Endothelial cell of umbilical vein (primary cell): ENCODE measurements around the gene DNAJB1. TPM values are rescaled to one million over a fixed set of nuclear protein-coding genes. Genes with fewer than 3 reads are reported as not detected.

Experiments
- BruUV-seq: library from RNA; stranded (reverse); fragments of 400-500 nt; replicated peaks from 2 replicates; lab custom pipeline; 2021; lab: Mats Ljungman, UMichigan
- CTCF ChIA-PET: fragments of 300-600, 350-600 bp; sonication (Branson Sonifier 250); formaldehyde crosslinking; loops from one replicate; lab custom pipeline; 2021; ENCODE audit warnings: antibody characterized with exemption, inconsistent platforms; lab: Charles Lee
- POLR2A ChIA-PET: fragments of 300-600, 350-600 bp; sonication (Branson Sonifier 250); formaldehyde crosslinking; loops from one replicate; lab custom pipeline; 2021; ENCODE audit warnings: antibody characterized with exemption, inconsistent platforms; lab: Charles Lee
- DNase-seq: peaks from one replicate; pipeline ENCODE4 v3.0.0-alpha.2; 2011; ENCODE audit warnings: low read depth, low spot score
- FAIRE-seq: peaks from 2 replicates; lab custom pipeline; 2011; peaks lifted over from hg19 to GRCh38; lab: Jason Lieb, UNC
- H2AFZ ChIP-seq: 2 replicates; pipeline ENCODE4 v1.6.0; 2012; ENCODE audit warnings: low read depth, low read length, control low read depth, inconsistent platforms
- H3K27ac ChIP-seq: 2 replicates; pipeline ENCODE4 v1.5.1; 2011; ENCODE audit warnings: low read depth, mild to moderate bottlenecking, control low read depth, low read length, moderate library complexity; ENCODE audit not compliant: insufficient read depth
- H3K27me3 ChIP-seq, 2 experiments: 2 replicates each; pipeline versions ENCODE4 v1.6.0 to v1.6.1; 2011; ENCODE audit warnings: low read length in 2 of 2, mixed read lengths in 1 of 2; ENCODE audit not compliant: control insufficient read depth in 2 of 2, insufficient read depth in 2 of 2
- H3K36me3 ChIP-seq, 2 experiments: 2 replicates in 1 of 2; 3 replicates in 1 of 2; pipeline ENCODE4 v1.5.1; 2011; ENCODE audit warnings: low read length in 2 of 2, mild to moderate bottlenecking in 1 of 2, moderate library complexity in 1 of 2; ENCODE audit not compliant: control insufficient read depth in 2 of 2, insufficient read depth in 2 of 2; ENCODE audit errors: extremely low read depth in 1 of 2
- H3K4me1 ChIP-seq: 3 replicates; pipeline ENCODE4 v1.5.1; 2011; ENCODE audit warnings: mild to moderate bottlenecking, low read length; ENCODE audit not compliant: control insufficient read depth, insufficient read depth; ENCODE audit errors: extremely low read depth
- H3K4me2 ChIP-seq: 2 replicates; pipeline ENCODE4 v1.6.1; 2011; ENCODE audit warnings: low read length, control low read depth, mixed read lengths; ENCODE audit not compliant: insufficient read depth
- H3K4me3 ChIP-seq, 3 experiments: fragments of 200-600 bp in 1 of 3; sonication (generic), shearing (Covaris generic) in 1 of 3; replicated peaks in 1 of 3; 2 replicates each; pipeline ENCODE4 v1.5.1; 2011 to 2016; ENCODE audit warnings: control low read depth in 3 of 3, low read length in 3 of 3, mild to moderate bottlenecking in 2 of 3, inconsistent platforms in 1 of 3, low read depth in 1 of 3, moderate library complexity in 1 of 3; ENCODE audit not compliant: insufficient read depth in 1 of 3
- H3K79me2 ChIP-seq: 2 replicates; pipeline ENCODE4 v1.6.0; 2012; ENCODE audit warnings: low read length, inconsistent platforms; ENCODE audit not compliant: control insufficient read depth, insufficient read depth
- H3K9ac ChIP-seq: replicated peaks from 2 replicates; pipeline ENCODE3; 2011; ENCODE audit warnings: low read length, control low read depth; ENCODE audit not compliant: insufficient read depth; ENCODE audit errors: extremely low read depth
- H3K9me1 ChIP-seq: replicated peaks from 3 replicates; pipeline ENCODE4 v1.6.0; 2011; ENCODE audit warnings: mild to moderate bottlenecking, low read length; ENCODE audit not compliant: control insufficient read depth, insufficient read depth; ENCODE audit errors: extremely low read depth
- H3K9me3 ChIP-seq: replicated peaks from 2 replicates; pipeline ENCODE4 v1.5.1; 2012; ENCODE audit warnings: low read length, inconsistent platforms; ENCODE audit not compliant: control insufficient read depth, insufficient read depth
- H4K20me1 ChIP-seq: replicated peaks from 2 replicates; pipeline ENCODE3; 2011; ENCODE audit warnings: mild to moderate bottlenecking, low read length; ENCODE audit not compliant: control insufficient read depth, insufficient read depth; ENCODE audit errors: extremely low read depth
- EZH2 ChIP-seq: IDR thresholded peaks from 2 replicates; pipeline ENCODE4 v1.6.1; 2012; ENCODE audit warnings: borderline replicate concordance, low read depth, mild to moderate bottlenecking, moderate library complexity, low read length, inconsistent platforms; ENCODE audit not compliant: severe bottlenecking
- dilution Hi-C: fragments of 300-500 bp; cut with MboI; formaldehyde crosslinking; loops from one replicate; pipeline ENCODE4 v1.15.0; 2019; ENCODE audit warnings: low sequenced_read_pairs; ENCODE audit not compliant: extremely low pct_ligation_motif_present
- intact Hi-C: fragments of 100-400 bp; cut with micrococcal nuclease; formaldehyde crosslinking; loops from one replicate; pipeline ENCODE4 v1.10.0; 2022
- polyA plus RNA-seq, 4 experiments: library from polyadenylated mRNA; depleted of rRNA in 3 of 4; stranded (reverse) in 3 of 4; unstranded in 1 of 4; fragments of >200 nt; gene quantifications; 2 replicates each; pipeline versions ENCODE4 v1.2.1 to v1.2.3, GENCODE V29; 2011 to 2012; ENCODE audit warnings: missing spikeins in 1 of 4
- total RNA-seq: library from RNA; stranded (reverse); gene quantifications from 2 replicates; pipeline ENCODE4 v1.2.3, GENCODE V29; 2021
- TF ChIP-seq, protein P1 (sequence below): IDR thresholded peaks from 2 replicates; pipeline ENCODE4 v1.6.1; 2011; ENCODE audit not compliant: insufficient read depth, insufficient read length
- TF ChIP-seq, protein P2 (sequence below), 2 donors: IDR thresholded peaks; 1 replicate in 1 of 2; 2 replicates in 1 of 2; pipeline ENCODE4 v1.5.1; 2011; ENCODE audit warnings: low read length in 2 of 2, mild to moderate bottlenecking in 2 of 2, moderate library complexity in 2 of 2, control low read depth in 1 of 2, inconsistent platforms in 1 of 2, low read depth in 1 of 2; ENCODE audit not compliant: insufficient read depth in 1 of 2; ENCODE audit errors: extremely low read depth in 1 of 2

DNAJB1 gene
- total and polyA plus RNA-seq, 2 donors (not counting 3 experiments of a cell fraction or from before 2014, with no cell fraction given) = 58.6 to 59.8 TPM

DNA sequence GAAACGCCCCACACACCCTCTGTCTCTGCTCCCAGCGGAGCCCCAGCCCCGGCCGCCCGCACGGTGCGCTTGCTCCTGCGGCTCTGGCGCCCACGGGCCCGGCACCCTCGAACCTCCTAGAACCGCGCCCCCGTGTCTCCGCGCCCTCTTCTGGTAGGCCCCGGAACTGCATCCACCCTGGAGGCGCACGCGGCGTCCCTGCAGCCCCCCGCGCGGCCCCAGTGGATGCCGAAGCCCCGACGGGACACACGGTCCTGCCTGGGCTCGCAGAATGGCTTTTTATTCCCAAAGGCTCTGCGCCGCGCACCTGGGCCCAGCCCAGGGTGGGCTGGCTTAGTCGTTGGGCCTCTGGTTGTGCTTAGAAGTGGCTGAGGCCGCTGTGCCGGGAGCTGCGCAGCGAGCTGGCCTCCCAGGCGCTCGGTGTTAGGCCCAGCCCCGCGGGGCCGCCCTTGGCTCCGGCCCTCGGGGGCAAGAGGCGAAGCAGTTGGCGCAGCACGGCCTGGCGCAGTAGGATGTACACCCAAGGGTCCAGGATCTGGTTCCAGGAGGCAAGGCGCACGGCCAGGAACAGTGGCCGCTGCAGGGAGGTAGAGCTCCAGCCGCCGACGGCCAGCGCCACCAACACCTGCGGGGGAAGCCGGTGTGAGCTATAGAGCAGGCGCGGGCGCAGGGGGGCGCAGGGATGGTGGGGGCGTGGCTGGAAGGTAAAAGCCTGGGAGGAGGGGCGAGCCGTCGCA lies 45.8 kb downstream of the DNAJB1 start:
- H3K4me3 ChIP-seq = no peak overlapping the region
- BruUV-seq = no TSS peak
- CTCF ChIA-PET = interaction anchor here (0.8 to 2.5 kb wide), 20 partner anchors 8 to 336 kb away, joined by 3 to 23 read pairs (median 6); partner anchors contain the start of genes ASF1B, DDX39A, DNAJB1 and GIPC1
- no peak overlapping the region for H2AFZ ChIP-seq
- DNase-seq = peak; percentile 51
- H3K4me1 ChIP-seq = peaks cover 24% of the 10 kb centered on the region
- dilution Hi-C loops = no loop called here
- H3K36me3 ChIP-seq = peaks cover 4 to 23% of the 10 kb centered on the region in 2 experiments
- intact Hi-C loops = loop anchor here (1.0 to 5.0 kb wide), 2 partner anchors 38 to 325 kb away; no protein-coding TSS in a partner anchor
- TF ChIP-seq, protein P1, sequence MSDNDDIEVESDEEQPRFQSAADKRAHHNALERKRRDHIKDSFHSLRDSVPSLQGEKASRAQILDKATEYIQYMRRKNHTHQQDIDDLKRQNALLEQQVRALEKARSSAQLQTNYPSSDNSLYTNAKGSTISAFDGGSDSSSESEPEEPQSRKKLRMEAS = no peak
- peak; percentile 59 for TF ChIP-seq EZH2
- TF ChIP-seq, protein P2, sequence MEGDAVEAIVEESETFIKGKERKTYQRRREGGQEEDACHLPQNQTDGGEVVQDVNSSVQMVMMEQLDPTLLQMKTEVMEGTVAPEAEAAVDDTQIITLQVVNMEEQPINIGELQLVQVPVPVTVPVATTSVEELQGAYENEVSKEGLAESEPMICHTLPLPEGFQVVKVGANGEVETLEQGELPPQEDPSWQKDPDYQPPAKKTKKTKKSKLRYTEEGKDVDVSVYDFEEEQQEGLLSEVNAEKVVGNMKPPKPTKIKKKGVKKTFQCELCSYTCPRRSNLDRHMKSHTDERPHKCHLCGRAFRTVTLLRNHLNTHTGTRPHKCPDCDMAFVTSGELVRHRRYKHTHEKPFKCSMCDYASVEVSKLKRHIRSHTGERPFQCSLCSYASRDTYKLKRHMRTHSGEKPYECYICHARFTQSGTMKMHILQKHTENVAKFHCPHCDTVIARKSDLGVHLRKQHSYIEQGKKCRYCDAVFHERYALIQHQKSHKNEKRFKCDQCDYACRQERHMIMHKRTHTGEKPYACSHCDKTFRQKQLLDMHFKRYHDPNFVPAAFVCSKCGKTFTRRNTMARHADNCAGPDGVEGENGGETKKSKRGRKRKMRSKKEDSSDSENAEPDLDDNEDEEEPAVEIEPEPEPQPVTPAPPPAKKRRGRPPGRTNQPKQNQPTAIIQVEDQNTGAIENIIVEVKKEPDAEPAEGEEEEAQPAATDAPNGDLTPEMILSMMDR (IDR thresholded peaks at IDR 0.05; ENCODE audit: extremely low read depth in 1 of 2, insufficient read depth in 1 of 2, low read depth in 1 of 2, low read length in 2 of 2) = peak; percentile 96 to 97
- POLR2A ChIA-PET = no interaction called here
- no peak overlapping the region for H3K9ac ChIP-seq
- H3K27me3 ChIP-seq = no peaks in the 10 kb centered on the region
- H4K20me1 ChIP-seq = no peaks in the 10 kb centered on the region
- H3K4me2 ChIP-seq = peak overlapping the region; percentile 32
- no peaks in the 10 kb centered on the region for H3K9me3 ChIP-seq
- H3K27ac ChIP-seq = no peak overlapping the region
- no peaks in the 10 kb centered on the region for H3K9me1 ChIP-seq
- FAIRE-seq = no peak
- H3K79me2 ChIP-seq = no peaks in the 10 kb centered on the region
